ENCODE results near the gene CLEC3A.

GRCh38 chr16:78007121-78007520 is 15.2 kb upstream of the CLEC3A start:
- TF ChIP-seq POLR2A (IDR thresholded peaks at IDR 0.05) (no peak), EP300 (IDR thresholded peaks at IDR 0.05; ENCODE audit: low read depth) (no peak), POLR2AphosphoS5 (IDR thresholded peaks at IDR 0.05) (no peak)
- TF ChIP-seq, protein P1, sequence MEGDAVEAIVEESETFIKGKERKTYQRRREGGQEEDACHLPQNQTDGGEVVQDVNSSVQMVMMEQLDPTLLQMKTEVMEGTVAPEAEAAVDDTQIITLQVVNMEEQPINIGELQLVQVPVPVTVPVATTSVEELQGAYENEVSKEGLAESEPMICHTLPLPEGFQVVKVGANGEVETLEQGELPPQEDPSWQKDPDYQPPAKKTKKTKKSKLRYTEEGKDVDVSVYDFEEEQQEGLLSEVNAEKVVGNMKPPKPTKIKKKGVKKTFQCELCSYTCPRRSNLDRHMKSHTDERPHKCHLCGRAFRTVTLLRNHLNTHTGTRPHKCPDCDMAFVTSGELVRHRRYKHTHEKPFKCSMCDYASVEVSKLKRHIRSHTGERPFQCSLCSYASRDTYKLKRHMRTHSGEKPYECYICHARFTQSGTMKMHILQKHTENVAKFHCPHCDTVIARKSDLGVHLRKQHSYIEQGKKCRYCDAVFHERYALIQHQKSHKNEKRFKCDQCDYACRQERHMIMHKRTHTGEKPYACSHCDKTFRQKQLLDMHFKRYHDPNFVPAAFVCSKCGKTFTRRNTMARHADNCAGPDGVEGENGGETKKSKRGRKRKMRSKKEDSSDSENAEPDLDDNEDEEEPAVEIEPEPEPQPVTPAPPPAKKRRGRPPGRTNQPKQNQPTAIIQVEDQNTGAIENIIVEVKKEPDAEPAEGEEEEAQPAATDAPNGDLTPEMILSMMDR (IDR thresholded peaks at IDR 0.05): no peak

Data from transverse colon (tissue), 4 donors.